GM18508 (cell line): ENCODE results near the gene ALG9.
"Not testable (repeated sequence)": the region's sequence is repeated elsewhere in the genome, so short reads cannot be mapped to it uniquely, and the experiment has no call there.

Source experiments
- ATAC-seq: cut with Tn5 transposase; IDR thresholded peaks from one replicate; pipeline ENCODE4 v1.9.1; 2021; ENCODE audit warnings: moderate number of reproducible peaks; ENCODE audit not compliant: insufficient read depth, unreplicated experiment

Gene ALG9

GRCh38 chr11:111886032-111886431 is 14.7 kb upstream of the ALG9 start:
- no peak for ATAC-seq

GRCh38 chr11:111885053-111885452 is 13.7 kb upstream of the ALG9 start:
- not testable (repeated sequence) for ATAC-seq

GRCh38 chr11:111882202-111882601 is 10.8 kb upstream of the ALG9 start:
- ATAC-seq: no peak

DNA sequence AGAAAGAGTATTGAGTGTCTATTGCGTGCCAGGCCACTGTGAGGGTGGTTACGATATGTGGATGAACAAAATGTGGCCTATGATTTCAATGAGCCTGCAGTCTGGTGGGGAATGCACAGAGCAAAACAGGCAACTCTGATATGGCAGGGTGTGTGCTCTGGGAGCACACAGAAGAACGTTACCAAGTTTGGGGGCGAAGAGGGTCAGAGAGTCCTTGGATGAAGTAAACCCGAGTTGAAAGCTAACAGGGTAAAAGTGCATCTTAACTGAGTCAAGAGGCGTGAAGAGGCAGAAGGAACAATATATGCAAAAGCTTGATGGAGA is 8.2 kb upstream of the ALG9 start:
- no peak for ATAC-seq

DNA sequence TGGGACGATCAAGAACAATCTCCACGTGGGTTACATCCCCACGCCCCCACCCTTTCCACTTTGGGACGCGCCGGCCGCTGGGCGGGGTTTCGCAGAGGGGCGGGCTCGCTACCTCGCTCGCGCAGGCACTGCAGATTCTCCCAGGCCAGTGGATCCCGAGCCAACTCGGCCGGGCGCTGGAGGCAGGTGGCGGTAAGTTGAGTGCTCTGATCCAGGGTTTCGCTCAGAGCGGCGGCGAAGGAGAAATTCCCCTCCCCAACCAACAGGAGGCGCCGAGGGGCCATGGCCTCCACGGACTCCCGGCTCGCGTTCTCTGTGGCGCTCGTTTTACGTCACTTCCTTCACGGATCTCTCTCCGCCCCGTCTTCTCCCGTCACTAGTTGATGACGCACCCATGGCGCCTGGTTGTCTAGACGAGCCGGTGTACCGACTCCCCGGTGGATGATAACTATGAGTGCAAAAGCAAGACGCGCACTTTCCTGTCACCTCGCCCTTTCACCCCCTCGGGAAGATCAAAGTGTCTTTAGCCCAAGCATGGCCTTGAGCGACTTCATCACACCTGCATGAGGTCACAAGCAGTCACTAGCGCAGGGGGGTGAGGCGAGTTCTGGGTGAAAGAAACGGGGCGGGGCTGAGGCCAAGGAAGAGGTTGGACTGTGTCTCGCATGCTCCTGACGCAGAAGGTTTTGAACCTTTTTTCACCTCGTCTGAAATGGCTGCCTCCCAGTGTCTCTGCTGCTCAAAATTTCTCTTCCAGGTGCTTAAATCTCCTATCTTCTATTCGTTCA is 7.7 kb upstream of the ALG9 start, which contains the start of the genes CFAP68 and FDXACB1:
CFAP68 (plus strand) TSS at position 693 of the 788 bp plus-strand sequence; CDS start at position 713, 20 bp downstream.
FDXACB1 (minus strand) TSS at position 317 of the 788 bp plus-strand sequence; CDS start at position 284, 33 bp downstream.
- ATAC-seq: peak; percentile 81

DNA sequence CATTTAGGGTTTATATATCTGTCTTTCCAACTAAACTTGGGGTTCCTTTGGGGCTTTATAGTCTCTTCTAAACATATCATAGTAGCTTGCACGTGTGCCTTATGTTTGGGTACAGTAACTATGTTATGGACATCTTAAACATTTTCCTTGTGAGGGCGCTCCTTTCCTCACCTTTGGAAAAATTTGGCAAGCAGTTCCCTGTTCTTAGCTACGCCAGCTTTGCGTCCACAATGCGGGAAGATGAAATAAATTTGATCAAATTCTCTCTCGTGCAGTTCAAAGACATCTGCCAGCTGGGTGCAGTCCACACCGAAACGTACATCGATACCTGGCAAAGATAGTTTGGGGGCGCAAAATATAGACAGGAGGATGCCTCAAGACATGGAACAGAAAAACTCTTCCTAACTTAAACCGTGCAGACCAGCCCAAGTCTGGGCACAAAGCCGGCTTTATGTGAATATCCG is 7.0 kb upstream of the ALG9 start:
- no peak for ATAC-seq

DNA sequence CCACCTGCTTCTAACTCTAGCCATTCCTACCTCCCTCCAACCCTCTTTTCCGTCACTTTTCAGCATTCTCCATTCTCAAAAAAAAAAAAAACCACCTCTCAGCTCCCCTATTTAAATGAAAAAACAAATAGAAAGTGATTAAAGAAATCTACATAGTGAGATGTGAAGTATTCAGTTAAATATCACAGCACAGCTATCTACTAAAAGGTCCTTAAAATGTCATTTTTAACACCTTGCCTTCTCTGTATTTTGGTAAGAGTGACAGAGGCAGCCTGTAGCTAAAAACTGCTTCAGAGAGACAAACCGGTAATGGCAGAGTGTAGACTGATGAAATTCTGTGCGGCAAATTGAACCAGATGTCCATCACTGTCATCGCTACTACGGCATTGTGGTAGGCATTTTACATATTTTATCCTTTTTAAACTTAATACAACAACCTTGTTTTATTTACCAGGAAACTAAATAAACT is 346 bp upstream of the ALG9 start:
- no peak for ATAC-seq

DNA sequence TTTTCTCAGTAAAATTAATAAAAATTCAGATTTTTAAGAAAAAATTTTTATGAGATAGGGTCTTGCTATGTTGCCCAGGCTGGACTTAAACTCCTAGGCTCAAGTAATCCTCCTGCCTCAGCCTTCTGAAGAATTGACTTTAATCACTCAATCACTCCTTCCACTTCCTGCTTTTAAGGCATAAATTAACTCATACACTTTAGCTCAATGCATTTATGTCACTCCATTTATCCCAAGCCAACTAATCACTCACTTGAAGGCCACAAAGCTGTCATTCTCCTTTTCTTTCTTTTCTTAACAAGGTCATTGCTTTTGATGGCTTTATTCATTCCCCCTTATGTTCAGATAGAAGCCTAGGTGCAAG is 877 bp downstream of the ALG9 start:
- ATAC-seq: peak; percentile 5

DNA sequence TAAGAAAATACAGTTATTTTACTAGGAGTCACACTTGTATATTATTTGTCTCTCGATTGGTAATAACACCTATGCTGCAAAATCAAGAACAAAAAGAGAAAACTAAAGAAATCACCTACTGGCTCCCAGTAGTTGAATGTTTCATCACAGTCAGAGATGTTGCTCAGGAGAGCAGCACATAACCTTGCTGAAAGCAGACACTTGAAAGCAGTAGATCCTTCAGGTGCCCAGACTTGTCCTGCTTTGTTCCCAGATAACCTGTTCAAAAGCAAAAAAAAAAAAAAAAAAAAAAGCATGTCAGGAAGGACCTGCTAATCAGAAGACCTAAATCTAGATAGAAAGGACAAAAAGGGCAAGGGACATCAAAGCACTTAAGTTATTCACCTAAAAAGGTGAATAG is 1.3 kb downstream of the ALG9 start:
- no peak for ATAC-seq

GRCh38 chr11:111860257-111860656 is 11.1 kb downstream of the ALG9 start:
- ATAC-seq: no peak

- no peak for ATAC-seq
These were observed 15.9 kb downstream of the ALG9 start for GRCh38 chr11:111855506-111855905.

DNA sequence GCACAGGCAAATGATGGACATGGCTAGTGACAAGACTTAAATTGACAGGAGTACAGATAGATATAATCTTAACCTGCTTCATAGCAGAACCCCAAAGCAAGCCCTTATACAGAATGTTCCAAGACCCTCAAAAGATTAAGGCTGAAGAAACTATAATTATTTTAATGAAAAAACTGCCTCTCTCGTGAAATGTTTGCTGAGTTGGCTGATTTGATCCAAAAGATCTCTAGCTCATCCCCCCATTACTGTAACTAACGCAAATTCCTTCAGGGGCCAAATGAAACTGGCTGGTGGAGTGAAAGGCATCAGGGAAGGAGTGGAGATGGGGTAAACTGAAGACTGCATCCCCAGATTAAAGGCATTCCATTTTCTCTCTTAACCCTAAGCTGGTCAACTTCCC is 19.3 kb downstream of the ALG9 start:
- ATAC-seq: no peak

- no peak for ATAC-seq
These were observed 19.7 kb downstream of the ALG9 start for GRCh38 chr11:111851636-111852035.

- no peak for ATAC-seq
These were observed 20.3 kb downstream of the ALG9 start for GRCh38 chr11:111851067-111851466.

- ATAC-seq: no peak
These were observed 21.8 kb downstream of the ALG9 start for GRCh38 chr11:111849631-111850030.

DNA sequence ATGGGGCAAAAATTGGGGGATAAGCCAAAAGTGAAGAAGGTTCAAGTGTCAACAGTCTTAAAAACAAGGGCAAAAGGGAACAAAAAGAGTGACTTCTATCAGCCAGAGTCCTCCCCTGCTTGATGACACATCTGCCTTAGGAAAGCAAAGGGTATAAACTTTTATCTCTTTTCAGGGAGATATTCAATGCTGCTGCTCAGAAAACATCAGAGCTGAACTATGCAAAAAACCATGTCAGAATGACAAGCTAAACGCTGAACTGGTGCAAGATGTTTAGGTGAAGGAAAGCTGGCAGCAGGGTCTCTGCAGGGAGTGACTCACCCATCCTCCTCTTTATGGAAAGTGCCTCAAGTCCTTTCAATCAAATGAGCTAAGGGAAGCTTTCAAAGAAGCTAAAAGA is 24.7 kb downstream of the ALG9 start:
- ATAC-seq: no peak

DNA sequence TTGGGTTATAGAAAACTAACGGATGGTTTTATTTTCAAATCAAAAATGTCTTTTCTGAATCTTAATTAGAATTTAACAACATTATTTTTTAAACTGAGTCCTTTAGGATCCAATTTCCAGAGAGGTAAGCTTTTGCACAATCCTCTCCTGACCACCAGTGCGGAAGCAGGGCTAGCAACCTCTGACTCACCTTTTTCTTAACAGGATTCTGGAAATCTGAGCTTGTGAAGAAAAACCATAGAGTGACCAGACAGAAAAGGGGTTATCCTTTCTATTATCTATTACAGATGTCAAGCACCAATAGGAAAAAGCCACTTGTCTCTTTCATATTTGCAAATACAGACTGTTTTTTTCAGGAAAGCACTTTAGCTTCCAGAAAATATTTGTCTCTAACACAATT is 25.3 kb downstream of the ALG9 start:
- ATAC-seq: no peak

GRCh38 chr11:111845276-111846028 is 25.9 kb downstream of the ALG9 start:
- ATAC-seq: no peak

GRCh38 chr11:111843661-111844060 is 27.7 kb downstream of the ALG9 start:
- ATAC-seq: no peak

DNA sequence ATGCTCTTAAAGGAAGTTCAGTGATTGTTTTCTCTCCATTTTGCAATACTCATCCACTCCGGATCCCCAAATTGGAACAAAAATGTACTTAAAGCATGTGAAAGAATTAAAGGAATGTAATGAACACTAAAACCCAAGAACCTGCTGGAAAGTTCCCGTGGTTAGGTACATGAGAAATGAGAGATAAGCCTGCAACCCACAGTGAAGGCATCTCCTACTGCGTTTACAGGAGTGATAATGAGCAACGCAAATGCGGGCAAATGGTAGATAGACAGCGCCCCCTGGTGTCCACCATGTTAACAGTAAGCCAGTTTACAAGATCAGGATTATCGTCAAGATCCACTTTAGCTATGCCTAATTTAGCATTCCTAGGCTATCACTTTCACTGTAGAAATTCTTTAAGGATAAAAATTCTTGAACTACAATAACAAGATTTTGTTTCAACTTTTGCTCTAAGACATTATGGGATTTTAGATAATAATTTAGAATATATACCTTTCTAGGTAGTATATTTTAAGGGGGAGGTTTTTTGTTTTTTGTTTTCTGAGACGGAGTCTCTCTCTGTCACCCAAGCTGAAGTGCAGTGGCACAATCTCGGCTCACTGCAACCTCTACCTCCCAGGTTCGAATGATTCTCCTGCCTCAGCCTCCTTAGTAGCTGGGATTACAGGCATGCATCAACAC is 29.9 kb downstream of the ALG9 start:
- ATAC-seq: peak; percentile 44

GRCh38 chr11:111840143-111840542 is 31.2 kb downstream of the ALG9 start:
- no peak for ATAC-seq
